Measurements from ENCODE around the gene NDUFA13. TPM values are rescaled to one million over a fixed set of nuclear protein-coding genes. Genes with fewer than 3 reads are reported as not detected.

The NDUFA13 gene
- total RNA-seq, 1 donor from 2014 or later = 294 TPM

- H3K36me3 Mint-ChIP-seq (ENCODE audit: low read depth) = peaks cover 37% of the 10 kb centered on the region
- H3K4me3 Mint-ChIP-seq = no peak overlapping the region
- POLR2A ChIA-PET = interaction anchor here (0.5 to 3.9 kb wide), 16 partner anchors 26 to 933 kb away, joined by 3 to 35 read pairs (median 4); partner anchors contain the start of genes GATAD2A, KXD1, NDUFA13 and TSSK6
- no peaks in the 10 kb centered on the region for H3K9me3 Mint-ChIP-seq
- H3K27me3 Mint-ChIP-seq = no peaks in the 10 kb centered on the region
- intact Hi-C loops (cut with micrococcal nuclease) = loop anchor here (1.0 to 2.0 kb wide), 7 partner anchors 45 to 344 kb away; partner anchors contain the start of genes MAU2 and SUGP1
- CTCF ChIA-PET = interaction anchor here (0.8 to 6.7 kb wide), 24 partner anchors 15 to 316 kb away, joined by 3 to 140 read pairs (median 5); partner anchors contain the start of gene GATAD2A
- peak overlapping the region; percentile 91 for H3K27ac Mint-ChIP-seq
- TF ChIP-seq, protein P1, sequence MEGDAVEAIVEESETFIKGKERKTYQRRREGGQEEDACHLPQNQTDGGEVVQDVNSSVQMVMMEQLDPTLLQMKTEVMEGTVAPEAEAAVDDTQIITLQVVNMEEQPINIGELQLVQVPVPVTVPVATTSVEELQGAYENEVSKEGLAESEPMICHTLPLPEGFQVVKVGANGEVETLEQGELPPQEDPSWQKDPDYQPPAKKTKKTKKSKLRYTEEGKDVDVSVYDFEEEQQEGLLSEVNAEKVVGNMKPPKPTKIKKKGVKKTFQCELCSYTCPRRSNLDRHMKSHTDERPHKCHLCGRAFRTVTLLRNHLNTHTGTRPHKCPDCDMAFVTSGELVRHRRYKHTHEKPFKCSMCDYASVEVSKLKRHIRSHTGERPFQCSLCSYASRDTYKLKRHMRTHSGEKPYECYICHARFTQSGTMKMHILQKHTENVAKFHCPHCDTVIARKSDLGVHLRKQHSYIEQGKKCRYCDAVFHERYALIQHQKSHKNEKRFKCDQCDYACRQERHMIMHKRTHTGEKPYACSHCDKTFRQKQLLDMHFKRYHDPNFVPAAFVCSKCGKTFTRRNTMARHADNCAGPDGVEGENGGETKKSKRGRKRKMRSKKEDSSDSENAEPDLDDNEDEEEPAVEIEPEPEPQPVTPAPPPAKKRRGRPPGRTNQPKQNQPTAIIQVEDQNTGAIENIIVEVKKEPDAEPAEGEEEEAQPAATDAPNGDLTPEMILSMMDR (IDR thresholded peaks at IDR 0.05) = no peak
- peak; percentile 56 for ATAC-seq (ENCODE audit: low read depth)
- DNase-seq = peak; percentile 55
- H3K4me1 Mint-ChIP-seq = peaks cover 47% of the 10 kb centered on the region
Measured at GRCh38 chr19:19490214-19490968, 25.6 kb upstream of the NDUFA13 start.

GRCh38 chr19:19491321-19492025 lies 24.6 kb upstream of the NDUFA13 start:
- ChIA-PET CTCF (interaction anchor here (0.8 to 6.7 kb wide), 14 partner anchors 16 to 317 kb away, joined by 3 to 140 read pairs (median 6); partner anchors contain the start of gene GATAD2A), POLR2A (interaction anchor here (1.0 to 3.9 kb wide), 5 partner anchors 32 to 427 kb away, joined by 3 to 35 read pairs (median 10); partner anchors contain the start of gene GATAD2A)
- no peaks in the 10 kb centered on the region for H3K9me3 Mint-ChIP-seq
- ATAC-seq (ENCODE audit: low read depth) (no peak), DNase-seq (no peak)
- H3K4me3 Mint-ChIP-seq = no peak overlapping the region
- intact Hi-C loops (cut with micrococcal nuclease) = loop anchor here (2.0 kb wide), 1 partner anchor 345 kb away; no protein-coding TSS in a partner anchor
- no peak overlapping the region for H3K27ac Mint-ChIP-seq
- peaks cover 46% of the 10 kb centered on the region for H3K36me3 Mint-ChIP-seq (ENCODE audit: low read depth)
- no peaks in the 10 kb centered on the region for H3K27me3 Mint-ChIP-seq
- H3K4me1 Mint-ChIP-seq = peaks cover 37% of the 10 kb centered on the region
- TF ChIP-seq, protein P1 (IDR thresholded peaks at IDR 0.05) = no peak

- TF ChIP-seq, protein P1 (IDR thresholded peaks at IDR 0.05) = no peak
- H3K4me3 Mint-ChIP-seq = no peak overlapping the region
- no peak overlapping the region for H3K27ac Mint-ChIP-seq
- ChIA-PET CTCF (interaction anchor here (1.3 to 6.7 kb wide), 4 partner anchors 87 to 125 kb away, joined by 3 to 140 read pairs (median 32); partner anchors contain the start of gene GATAD2A), POLR2A (interaction anchor here (0.6 to 0.7 kb wide), 2 partner anchors 66 to 170 kb away, joined by 3 read pairs; no protein-coding TSS in a partner anchor)
- intact Hi-C loops (cut with micrococcal nuclease) = no loop called here
- no peaks in the 10 kb centered on the region for H3K9me3 Mint-ChIP-seq
- no peak for ATAC-seq (ENCODE audit: low read depth)
- H3K4me1 Mint-ChIP-seq = peaks cover 34% of the 10 kb centered on the region
- H3K36me3 Mint-ChIP-seq (ENCODE audit: low read depth) = peaks cover 52% of the 10 kb centered on the region
- H3K27me3 Mint-ChIP-seq = no peaks in the 10 kb centered on the region
- DNase-seq = no peak
Measured at GRCh38 chr19:19492026-19492610, 23.9 kb upstream of the NDUFA13 start.

- H3K36me3 Mint-ChIP-seq (ENCODE audit: low read depth) = peaks cover 68% of the 10 kb centered on the region
- TF ChIP-seq, protein P1 (IDR thresholded peaks at IDR 0.05) = no peak
- ChIA-PET CTCF (no interaction called here), POLR2A (no interaction called here)
- no peaks in the 10 kb centered on the region for H3K9me3 Mint-ChIP-seq
- DNase-seq (no peak), ATAC-seq (ENCODE audit: low read depth) (no peak)
- no peak overlapping the region for H3K4me3 Mint-ChIP-seq
- H3K4me1 Mint-ChIP-seq = peaks cover 17% of the 10 kb centered on the region
- intact Hi-C loops (cut with micrococcal nuclease) = no loop called here
- no peaks in the 10 kb centered on the region for H3K27me3 Mint-ChIP-seq
- H3K27ac Mint-ChIP-seq = no peak overlapping the region
Measured at GRCh38 chr19:19493841-19494546, 22.0 kb upstream of the NDUFA13 start.

Measured in activated B cell treated with CpG ODN at 0.5 μM for 24 hours (primary cell).